ENCODE measurements around the gene FADS2. TPM values are rescaled to one million over a fixed set of nuclear protein-coding genes. Genes with fewer than 3 reads are reported as not detected.

The FADS2 gene
- polyA plus RNA-seq, 1 experiment: 327 TPM

DNA sequence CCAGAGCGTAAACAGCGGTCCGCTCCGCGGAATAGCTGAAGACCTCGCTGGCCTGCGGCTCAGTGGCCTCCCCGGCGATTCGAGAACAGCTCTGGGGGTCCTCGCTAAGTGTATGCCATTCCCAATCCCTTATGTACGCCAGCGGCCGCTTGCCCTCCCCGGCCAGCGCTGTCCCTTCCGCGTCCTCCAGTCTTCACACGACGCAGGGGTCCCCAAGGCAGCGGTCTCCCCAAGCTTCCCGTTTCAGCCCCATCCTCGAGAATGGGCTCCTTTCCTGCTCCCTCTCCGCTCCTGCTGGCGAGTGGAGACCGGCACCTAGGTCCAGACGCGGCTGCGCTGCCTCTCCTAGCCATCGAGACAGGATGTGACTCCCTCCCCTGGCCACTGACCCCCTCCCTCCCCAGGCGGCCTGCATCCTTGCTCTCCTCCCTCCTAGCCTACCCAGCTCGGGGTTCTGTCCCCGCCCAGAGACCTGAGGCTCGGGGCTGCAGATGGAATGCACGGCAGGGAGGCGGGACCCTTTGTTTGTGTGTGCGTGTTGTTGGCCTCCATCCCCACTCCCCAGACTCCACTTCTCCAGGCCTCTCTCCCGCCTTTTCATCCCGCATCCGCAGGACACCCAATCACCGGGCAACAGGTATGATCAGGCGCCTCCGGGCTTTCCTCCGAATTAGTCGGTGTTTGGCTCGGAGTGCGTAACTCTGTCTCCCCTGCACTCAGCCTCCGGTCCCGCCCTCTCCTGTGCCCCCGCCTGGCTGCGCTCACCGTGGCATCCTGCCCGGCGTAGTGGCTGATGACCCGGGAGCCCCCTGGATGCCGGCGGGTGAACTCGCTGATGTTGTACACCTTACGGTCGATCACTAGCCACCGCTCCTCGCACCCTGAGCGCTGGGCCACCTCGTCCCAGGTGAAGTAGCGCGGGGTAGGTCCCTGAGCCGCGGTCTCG is 12.0 kb upstream of the FADS2 start:
- ChIA-PET POLR2A (interaction anchor here (0.6 kb wide), 1 partner anchor 19 kb away, joined by 20 read pairs; no protein-coding TSS in a partner anchor), CTCF (interaction anchor here (0.8 to 2.8 kb wide), 12 partner anchors 12 to 295 kb away, joined by 3 to 22 read pairs (median 6); partner anchors contain the start of gene FADS2)
- Histone ChIP-seq H3K27me3 (ENCODE audit: control insufficient read depth, insufficient read depth, low read length) (no peaks in the 10 kb centered on the region), H3K4me3 (ENCODE audit: low read depth, low read length) (peak overlapping the region; percentile 65), H3K36me3 (ENCODE audit: control insufficient read depth, insufficient read depth, low read length) (peaks cover 10% of the 10 kb centered on the region)
- no peak for DNase-seq (ENCODE audit: low read depth)
- no peak for TF ChIP-seq CTCF (IDR thresholded peaks at IDR 0.05; ENCODE audit: insufficient read depth, low read depth, low read length)

DNA sequence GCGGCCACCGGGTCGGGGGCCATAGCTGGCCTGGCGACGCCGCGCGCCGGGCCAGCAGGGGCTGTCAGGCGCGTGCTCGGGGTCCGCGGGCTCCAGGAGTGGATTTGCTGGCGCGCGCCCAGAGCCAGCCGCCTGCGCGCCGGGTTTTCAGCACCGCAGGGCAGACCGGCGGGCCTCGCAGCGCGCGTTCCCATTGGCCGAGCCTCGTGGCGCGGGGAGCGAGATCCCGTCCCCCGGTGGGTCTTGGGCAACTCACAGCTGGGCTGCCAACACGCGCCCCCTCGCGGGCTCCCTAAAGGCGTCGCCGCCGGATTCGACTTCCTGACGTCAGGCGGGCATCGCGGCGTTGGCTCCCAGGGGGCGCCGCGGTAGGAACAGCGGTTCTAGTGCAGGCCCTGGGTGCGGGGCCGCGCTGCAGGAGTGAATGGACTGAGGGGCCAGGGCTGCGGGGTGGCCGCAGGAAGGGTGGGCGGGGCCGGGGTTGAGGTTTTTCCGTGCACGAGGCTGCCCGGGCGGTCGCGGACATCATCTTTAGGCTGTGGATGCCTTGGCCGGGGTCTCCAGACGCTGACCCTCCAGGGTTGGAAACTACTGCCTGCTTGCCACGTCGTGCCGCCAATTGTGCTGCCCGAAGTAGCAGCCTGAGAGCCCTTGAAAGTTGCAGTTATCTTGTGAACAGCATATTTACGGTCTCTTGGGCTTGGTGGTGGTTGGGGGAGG is 11.2 kb upstream of the FADS2 start, which contains the start of gene FADS1:
FADS1 (minus strand) TSS at position 268 of the 720 bp plus-strand sequence; CDS start at position 194, 74 bp downstream.
- Histone ChIP-seq H3K36me3 (ENCODE audit: control insufficient read depth, insufficient read depth, low read length) (peaks cover 9% of the 10 kb centered on the region), H3K4me3 (ENCODE audit: low read depth, low read length) (peak within 1 kb of the TSS; percentile 65), H3K27me3 (ENCODE audit: control insufficient read depth, insufficient read depth, low read length) (no peaks in the 10 kb centered on the region)
- peak; percentile 77 for TF ChIP-seq CTCF (IDR thresholded peaks at IDR 0.05; ENCODE audit: insufficient read depth, low read depth, low read length)
- POLR2A ChIA-PET: no interaction called here
- CTCF ChIA-PET: interaction anchor here (0.8 to 2.8 kb wide), 4 partner anchors 12 to 54 kb away, joined by 3 to 22 read pairs (median 4); partner anchors contain the start of gene FADS2
- peak; percentile 45 for DNase-seq (ENCODE audit: low read depth)

GRCh38 chr11:61817471-61818202 is 10.5 kb upstream of the FADS2 start:
- CTCF ChIA-PET: interaction anchor here (0.8 to 2.8 kb wide), 5 partner anchors 11 to 290 kb away, joined by 3 to 22 read pairs (median 4); partner anchors contain the start of gene FADS2
- no peak for TF ChIP-seq CTCF (IDR thresholded peaks at IDR 0.05; ENCODE audit: insufficient read depth, low read depth, low read length)
- POLR2A ChIA-PET: no interaction called here

GRCh38 chr11:61820174-61820573 is 7.9 kb upstream of the FADS2 start:
- DNase-seq (ENCODE audit: low read depth): no peak
- CTCF ChIA-PET: interaction anchor here (1.4 to 1.6 kb wide), 2 partner anchors 8 to 23 kb away, joined by 5 to 6 read pairs; partner anchors contain the start of gene FADS2
- Histone ChIP-seq H3K4me3 (ENCODE audit: low read depth, low read length) (no peak overlapping the region), H3K27me3 (ENCODE audit: control insufficient read depth, insufficient read depth, low read length) (no peaks in the 10 kb centered on the region), H3K36me3 (ENCODE audit: control insufficient read depth, insufficient read depth, low read length) (no peaks in the 10 kb centered on the region)
- no peak for TF ChIP-seq CTCF (IDR thresholded peaks at IDR 0.05; ENCODE audit: insufficient read depth, low read depth, low read length)
- POLR2A ChIA-PET: no interaction called here

More at GRCh38 chr11:61817471-61818202, 10.5 kb upstream of the FADS2 start:
- H3K4me3 ChIP-seq (ENCODE audit: low read depth, low read length): peak overlapping the region; percentile 65
- H3K27me3 ChIP-seq (ENCODE audit: control insufficient read depth, insufficient read depth, low read length): no peaks in the 10 kb centered on the region
- DNase-seq (ENCODE audit: low read depth): no peak
- 0 out of 2 replicates have a peak, but pooled peaks cover 2% of the 10 kb centered on the region for H3K36me3 ChIP-seq (ENCODE audit: control insufficient read depth, insufficient read depth, low read length)
